H1 (cell line): Measurements from ENCODE around the gene ZW10. TPM values are rescaled to one million over a fixed set of nuclear protein-coding genes. Genes with fewer than 3 reads are reported as not detected.
"Not testable (repeated sequence)": the region's sequence is repeated elsewhere in the genome, so short reads cannot be mapped to it uniquely, and the experiment has no call there.

ENCODE experiments used
- CTCF ChIA-PET: fragments of 300-600 bp; sonication (Branson Sonifier 250); formaldehyde crosslinking; loops from one replicate; lab custom pipeline; 2021; ENCODE audit not compliant: partially characterized antibody; lab: Charles Lee
- POLR2A ChIA-PET: fragments of 300-600 bp; sonication (Branson Sonifier 250); formaldehyde crosslinking; loops from one replicate; lab custom pipeline; 2021; ENCODE audit warnings: inconsistent platforms; ENCODE audit not compliant: partially characterized antibody; lab: Charles Lee
- DNase-seq, 2 experiments: peaks; one replicate each; pipeline versions ENCODE4 v3.0.0 to v3.0.0-alpha.2; 2010 to 2022; ENCODE audit warnings: low spot score in 2 of 2, low read depth in 1 of 2, mixed read lengths in 1 of 2
- FAIRE-seq: peaks from 2 replicates; lab custom pipeline; 2011; peaks lifted over from hg19 to GRCh38; lab: Jason Lieb, UNC
- H2AFZ ChIP-seq: 2 replicates; pipeline ENCODE4 v1.8.1; 2012; ENCODE audit warnings: low read length, inconsistent platforms
- H2AK5ac ChIP-seq: 2 replicates; pipeline ENCODE4 v1.6.1; 2013; ENCODE audit warnings: low read depth, low read length
- H2BK120ac ChIP-seq: replicated peaks from 2 replicates; pipeline ENCODE3; 2013; ENCODE audit warnings: low read depth, low read length, inconsistent platforms
- H2BK12ac ChIP-seq: 2 replicates; pipeline ENCODE4 v1.6.1; 2013; ENCODE audit warnings: low read depth, low read length
- H2BK15ac ChIP-seq: 2 replicates; pipeline ENCODE4 v1.6.1; 2013; ENCODE audit warnings: low read length
- H2BK20ac ChIP-seq: 2 replicates; pipeline ENCODE4 v1.6.1; 2013; ENCODE audit warnings: low read length
- H2BK5ac ChIP-seq: 2 replicates; pipeline ENCODE4 v1.6.1; 2013; ENCODE audit warnings: low read depth, low read length
- H3K14ac ChIP-seq: 2 replicates; pipeline ENCODE4 v1.6.1; 2013; ENCODE audit warnings: inconsistent platforms; ENCODE audit not compliant: insufficient read length
- H3K18ac ChIP-seq: 2 replicates; pipeline ENCODE4 v1.6.1; 2013; ENCODE audit warnings: low read length; ENCODE audit errors: extremely low read depth
- H3K23ac ChIP-seq: 2 replicates; pipeline ENCODE4 v1.6.1; 2013; ENCODE audit warnings: inconsistent platforms; ENCODE audit not compliant: insufficient read length
- H3K23me2 ChIP-seq: 2 replicates; pipeline ENCODE4 v1.6.1; 2013; ENCODE audit warnings: low read depth, low read length
- H3K27ac ChIP-seq: 2 replicates; pipeline ENCODE4 v1.6.1; 2011; ENCODE audit warnings: low read depth, low read length, inconsistent platforms
- H3K27me3 ChIP-seq, 4 experiments: replicated peaks in 1 of 4; 1 replicate in 1 of 4; 2 replicates in 3 of 4; pipeline versions ENCODE4 v1.6.1 to v1.8.1; 2011 to 2013; ENCODE audit warnings: low read length in 3 of 4, mild to moderate bottlenecking in 3 of 4, inconsistent platforms in 2 of 4, mixed read lengths in 2 of 4, moderate library complexity in 1 of 4; ENCODE audit not compliant: control insufficient read depth in 3 of 4, insufficient read depth in 3 of 4; ENCODE audit errors: extremely low read depth in 1 of 4
- H3K36me3 ChIP-seq, 4 experiments: 2 replicates each; pipeline versions ENCODE4 v1.6.1 to v1.8.1; 2011 to 2013; ENCODE audit warnings: mild to moderate bottlenecking in 4 of 4, low read length in 3 of 4, moderate library complexity in 2 of 4, control low read depth in 1 of 4, inconsistent platforms in 1 of 4; ENCODE audit not compliant: insufficient read depth in 4 of 4, control insufficient read depth in 2 of 4
- H3K4ac ChIP-seq: replicated peaks from 2 replicates; pipeline ENCODE3; 2013; ENCODE audit warnings: low read length, low read depth, mixed read lengths, inconsistent platforms; ENCODE audit not compliant: insufficient read length
- H3K4me1 ChIP-seq, 4 experiments: replicated peaks in 1 of 4; 1 replicate in 1 of 4; 2 replicates in 3 of 4; pipeline versions ENCODE4 v1.6.1 to v1.8.1; 2011 to 2013; ENCODE audit warnings: low read length in 3 of 4, inconsistent platforms in 2 of 4, mixed read lengths in 1 of 4; ENCODE audit not compliant: insufficient read depth in 4 of 4, control insufficient read depth in 3 of 4
- H3K4me2 ChIP-seq, 2 experiments: 2 replicates each; pipeline versions ENCODE4 v1.6.1 to v1.8.1; 2011 to 2013; ENCODE audit warnings: low read depth in 2 of 2, low read length in 2 of 2, control low read depth in 1 of 2, inconsistent platforms in 1 of 2, mild to moderate bottlenecking in 1 of 2; ENCODE audit not compliant: insufficient read depth in 1 of 2
- H3K4me3 ChIP-seq, 4 experiments: fragments of 200-600, 300-600 bp in 1 of 4; sonication (generic), shearing (Covaris generic), sonication (Bioruptor Twin) in 1 of 4; 2 replicates each; pipeline versions ENCODE4 v1.5.1 to v1.8.1; 2011 to 2016; ENCODE audit warnings: low read length in 4 of 4, low read depth in 3 of 4, control low read depth in 2 of 4, inconsistent platforms in 2 of 4, mild to moderate bottlenecking in 2 of 4, mixed read lengths in 1 of 4, moderate library complexity in 1 of 4; ENCODE audit not compliant: insufficient read depth in 2 of 4; ENCODE audit errors: extremely low read depth in 1 of 4
- H3K56ac ChIP-seq: replicated peaks from 2 replicates; pipeline ENCODE3; 2013; ENCODE audit warnings: low read depth, mild to moderate bottlenecking, mixed read lengths, low read length, inconsistent platforms; ENCODE audit not compliant: insufficient read length
- H3K79me1 ChIP-seq: 2 replicates; pipeline ENCODE4 v1.6.1; 2013; ENCODE audit warnings: low read depth, low read length, control low read depth
- H3K79me2 ChIP-seq, 2 experiments: 2 replicates each; pipeline versions ENCODE4 v1.6.1 to v1.8.1; 2012 to 2013; ENCODE audit warnings: low read length in 2 of 2, mild to moderate bottlenecking in 2 of 2, inconsistent platforms in 1 of 2; ENCODE audit not compliant: insufficient read depth in 2 of 2, control insufficient read depth in 1 of 2
- H3K9ac ChIP-seq, 4 experiments: replicated peaks in 1 of 4; 1 replicate in 1 of 4; 2 replicates in 3 of 4; pipeline versions ENCODE4 v1.6.1 to v1.8.1; 2011 to 2013; ENCODE audit warnings: low read depth in 3 of 4, low read length in 3 of 4, control low read depth in 2 of 4, mild to moderate bottlenecking in 2 of 4, moderate library complexity in 2 of 4, inconsistent platforms in 1 of 4; ENCODE audit errors: extremely low read depth in 1 of 4
- H3K9me3 ChIP-seq, 2 experiments: 2 replicates each; pipeline versions ENCODE4 v1.6.1 to v1.8.1; 2012 to 2013; ENCODE audit warnings: mild to moderate bottlenecking in 2 of 2, moderate library complexity in 2 of 2, control low read depth in 1 of 2, inconsistent platforms in 1 of 2, low read depth in 1 of 2, low read length in 1 of 2, mixed read lengths in 1 of 2; ENCODE audit not compliant: insufficient read depth in 2 of 2
- H4K20me1 ChIP-seq, 2 experiments: replicated peaks in 1 of 2; 2 replicates each; pipeline versions ENCODE3 to v1.8.1; 2011 to 2013; ENCODE audit warnings: inconsistent platforms in 2 of 2, low read length in 2 of 2, mild to moderate bottlenecking in 1 of 2; ENCODE audit not compliant: insufficient read depth in 2 of 2, control insufficient read depth in 1 of 2
- H4K5ac ChIP-seq: 2 replicates; pipeline ENCODE4 v1.6.1; 2013; ENCODE audit warnings: low read length, low read depth, mixed read lengths, inconsistent platforms; ENCODE audit not compliant: insufficient read length
- H4K8ac ChIP-seq: 2 replicates; pipeline ENCODE4 v1.8.0; 2013; ENCODE audit warnings: mild to moderate bottlenecking, moderate library complexity, low read length, inconsistent platforms; ENCODE audit not compliant: insufficient read depth; ENCODE audit errors: extremely low read depth
- H4K91ac ChIP-seq: replicated peaks from 2 replicates; pipeline ENCODE3; 2013; ENCODE audit warnings: low read length, mixed read lengths, inconsistent platforms; ENCODE audit not compliant: insufficient read length
- WGBS, 2 experiments: shearing (Covaris generic) in 1 of 2; methylation state at CpG; one replicate each; pipeline versions ENCODE4 v1.1.6 to v1.1.7; 2013 to 2015; ENCODE audit warnings: low lambda C conversion rate in 2 of 2, mixed read lengths in 2 of 2, inconsistent platforms in 1 of 2, low coverage in 1 of 2, missing lambda C conversion rate in 1 of 2; ENCODE audit not compliant: insufficient replicate concordance in 2 of 2, insufficient coverage in 1 of 2, insufficient read length in 1 of 2; ENCODE audit errors: extremely low coverage in 1 of 2, missing lambda C conversion rate in 1 of 2; 5-methylcytosine and 5-hydroxymethylcytosine counted together
- polyA plus RNA-seq, 7 experiments: library from polyadenylated mRNA; depleted of rRNA in 3 of 7; stranded (reverse) in 5 of 7; unstranded in 2 of 7; fragments of >200 nt in 5 of 7; fragments of 200-250 nt in 2 of 7; gene quantifications; 1 replicate in 5 of 7; 2 replicates in 1 of 7; 4 replicates in 1 of 7; pipeline versions ENCODE4 v1.2.1 to v1.2.3, GENCODE V29; 2011 to 2013; ENCODE audit warnings: missing spikeins in 2 of 7, mixed read lengths in 2 of 7
- total RNA-seq: library from RNA; stranded (reverse); fragmentation: NEBNext Ultra II Directional; extraction: Animal tissue kit (Norgen Biotek cat#: 25700); gene quantifications from 2 replicates; pipeline ENCODE4 v1.2.1, GENCODE V29; 2021

ZW10 gene
- total and polyA plus RNA-seq, 2 of the 8 experiments (the other 6 are each of a cell fraction or from before 2014, with no cell fraction given) = 9.0 to 25.3 TPM

- DNase-seq, H3K18ac ChIP-seq, H4K8ac ChIP-seq, H2BK15ac ChIP-seq, H3K14ac ChIP-seq, H3K23me2 ChIP-seq, H3K27ac ChIP-seq, H2AK5ac ChIP-seq, POLR2A ChIA-PET, H3K4me3 ChIP-seq, CTCF ChIA-PET, H3K27me3 ChIP-seq, H3K4me2 ChIP-seq, H3K36me3 ChIP-seq, H3K56ac ChIP-seq, H2BK20ac ChIP-seq, H2BK12ac ChIP-seq, H3K4ac ChIP-seq, H3K9me3 ChIP-seq, FAIRE-seq, H2BK5ac ChIP-seq, H3K23ac ChIP-seq, H3K4me1 ChIP-seq, H4K91ac ChIP-seq, H3K79me1 ChIP-seq, H4K5ac ChIP-seq, H4K20me1 ChIP-seq, H3K9ac ChIP-seq, H2BK120ac ChIP-seq, H2AFZ ChIP-seq, H3K79me2 ChIP-seq: not testable (repeated sequence)
- 82% methylated on average over 3 of the region's 3 CpGs; no CpG with 5 or more reads in 1 of the 2 experiments for WGBS, 2 experiments
These were observed 53.0 kb downstream of the ZW10 start for GRCh38 chr11:113720478-113720877.
